PC-3 (cell line): ENCODE data around the gene FOXJ3.

Source experiments
- EZH2 ChIP-seq: fragments of 300-600 bp; sonication (generic); IDR thresholded peaks from one replicate; pipeline ENCODE4 v1.6.1; 2017; ENCODE audit warnings: antibody characterized with exemption, mild to moderate bottlenecking, low read length; ENCODE audit not compliant: unreplicated experiment
- TF ChIP-seq, protein P1 (sequence below): fragments of 300-600 bp; sonication (generic); conservative IDR thresholded peaks from 2 replicates; pipeline ENCODE4 v1.5.1; 2017; ENCODE audit warnings: antibody characterized with exemption, low read depth, mild to moderate bottlenecking, low read length

DNA sequence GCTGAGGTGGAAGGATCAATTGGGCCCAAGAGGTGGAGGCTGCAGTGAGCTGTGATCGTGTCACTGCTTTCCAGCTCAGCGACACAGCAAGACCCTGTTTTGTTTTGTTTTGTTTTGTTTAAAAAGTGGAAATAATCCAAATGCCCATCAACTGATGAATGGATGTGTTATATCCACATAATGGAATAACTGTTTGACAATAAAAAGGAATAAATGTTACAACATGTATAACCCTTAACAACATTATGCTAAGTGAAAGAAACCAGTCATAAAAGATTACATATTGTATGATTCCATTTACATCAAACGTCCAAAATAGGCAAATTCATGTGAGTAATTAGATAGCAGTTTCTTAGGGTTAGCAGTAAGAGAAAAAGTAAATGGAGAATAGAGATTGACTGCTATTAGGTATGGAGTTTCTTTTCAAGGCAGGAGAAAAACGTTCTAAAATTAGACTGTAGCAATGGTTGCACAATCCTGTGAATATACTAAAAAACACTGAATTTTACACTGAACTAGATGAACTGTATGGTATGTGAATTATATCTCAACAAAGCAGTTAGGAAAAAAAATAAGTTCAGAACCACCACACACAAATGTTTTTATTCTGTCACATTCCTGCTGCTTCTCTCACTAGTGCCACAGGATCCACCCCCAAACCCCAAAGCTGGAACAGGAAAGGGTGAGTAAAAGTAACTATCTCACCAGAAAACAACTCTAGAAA is 15.7 kb downstream of the FOXJ3 start:
- no peak for TF ChIP-seq EZH2
- TF ChIP-seq, protein P1, sequence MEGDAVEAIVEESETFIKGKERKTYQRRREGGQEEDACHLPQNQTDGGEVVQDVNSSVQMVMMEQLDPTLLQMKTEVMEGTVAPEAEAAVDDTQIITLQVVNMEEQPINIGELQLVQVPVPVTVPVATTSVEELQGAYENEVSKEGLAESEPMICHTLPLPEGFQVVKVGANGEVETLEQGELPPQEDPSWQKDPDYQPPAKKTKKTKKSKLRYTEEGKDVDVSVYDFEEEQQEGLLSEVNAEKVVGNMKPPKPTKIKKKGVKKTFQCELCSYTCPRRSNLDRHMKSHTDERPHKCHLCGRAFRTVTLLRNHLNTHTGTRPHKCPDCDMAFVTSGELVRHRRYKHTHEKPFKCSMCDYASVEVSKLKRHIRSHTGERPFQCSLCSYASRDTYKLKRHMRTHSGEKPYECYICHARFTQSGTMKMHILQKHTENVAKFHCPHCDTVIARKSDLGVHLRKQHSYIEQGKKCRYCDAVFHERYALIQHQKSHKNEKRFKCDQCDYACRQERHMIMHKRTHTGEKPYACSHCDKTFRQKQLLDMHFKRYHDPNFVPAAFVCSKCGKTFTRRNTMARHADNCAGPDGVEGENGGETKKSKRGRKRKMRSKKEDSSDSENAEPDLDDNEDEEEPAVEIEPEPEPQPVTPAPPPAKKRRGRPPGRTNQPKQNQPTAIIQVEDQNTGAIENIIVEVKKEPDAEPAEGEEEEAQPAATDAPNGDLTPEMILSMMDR = no peak
